H9 (cell line): ENCODE measurements around the gene TEKT5. TPM values are rescaled to one million over a fixed set of nuclear protein-coding genes. Genes with fewer than 3 reads are reported as not detected.

Experiments
- DNase-seq: peaks from one replicate; pipeline ENCODE4 v3.0.0-alpha.2; 2017
- H2AFZ ChIP-seq: one replicate; pipeline ENCODE4 v1.6.1; 2013; ENCODE audit warnings: mild to moderate bottlenecking, low read length, control low read depth, moderate library complexity
- H2AK5ac ChIP-seq: 2 replicates; pipeline ENCODE4 v1.6.1; 2013; ENCODE audit warnings: low read length, control low read depth, mixed read lengths; ENCODE audit not compliant: insufficient read length
- H2BK120ac ChIP-seq: one replicate; pipeline ENCODE4 v1.6.1; 2013; ENCODE audit warnings: low read depth, mild to moderate bottlenecking, low read length, control low read depth, inconsistent platforms; ENCODE audit not compliant: poor library complexity, severe bottlenecking
- H2BK12ac ChIP-seq: 2 replicates; pipeline ENCODE4 v1.6.1; 2013; ENCODE audit warnings: low read length, control low read depth, mixed read lengths, low read depth; ENCODE audit not compliant: insufficient read length
- H2BK15ac ChIP-seq: 2 replicates; pipeline ENCODE4 v1.6.1; 2013; ENCODE audit warnings: low read depth, low read length, control low read depth
- H2BK20ac ChIP-seq: one replicate; pipeline ENCODE4 v1.6.1; 2013; ENCODE audit warnings: low read depth, mild to moderate bottlenecking, low read length, control low read depth, inconsistent platforms; ENCODE audit not compliant: poor library complexity, severe bottlenecking
- H2BK5ac ChIP-seq: 2 replicates; pipeline ENCODE4 v1.6.1; 2013; ENCODE audit warnings: low read length, control low read depth, mixed read lengths; ENCODE audit not compliant: insufficient read length
- H3K14ac ChIP-seq: 2 replicates; pipeline ENCODE4 v1.6.1; 2013; ENCODE audit warnings: low read length, control low read depth; ENCODE audit not compliant: insufficient read depth
- H3K18ac ChIP-seq: 2 replicates; pipeline ENCODE4 v1.6.1; 2013; ENCODE audit warnings: low read depth, mild to moderate bottlenecking, mixed read lengths, low read length, control low read depth; ENCODE audit not compliant: insufficient read length
- H3K23ac ChIP-seq: 2 replicates; pipeline ENCODE4 v1.6.1; 2013; ENCODE audit warnings: low read length, control low read depth, mixed read lengths, low read depth; ENCODE audit not compliant: insufficient read length
- H3K23me2 ChIP-seq: 2 replicates; pipeline ENCODE4 v1.6.1; 2013; ENCODE audit warnings: low read depth, mild to moderate bottlenecking, mixed read lengths, low read length, control low read depth; ENCODE audit not compliant: insufficient read length, poor library complexity, severe bottlenecking
- H3K27ac ChIP-seq: 2 replicates; pipeline ENCODE4 v1.5.1; 2013; ENCODE audit warnings: low read length, control low read depth, mixed read lengths, low read depth; ENCODE audit not compliant: insufficient read length
- H3K27me3 ChIP-seq: 2 replicates; pipeline ENCODE4 v1.6.1; 2013; ENCODE audit warnings: low read length, control low read depth, inconsistent platforms; ENCODE audit not compliant: insufficient read depth
- H3K4ac ChIP-seq: 2 replicates; pipeline ENCODE4 v1.6.1; 2013; ENCODE audit warnings: low read depth, mild to moderate bottlenecking, control low read depth, inconsistent platforms, low read length, moderate library complexity
- H3K4me1 ChIP-seq: 2 replicates; pipeline ENCODE4 v1.6.1; 2013; ENCODE audit warnings: low read length, control low read depth, inconsistent platforms; ENCODE audit not compliant: insufficient read depth
- H3K4me2 ChIP-seq: 2 replicates; pipeline ENCODE4 v1.6.1; 2013; ENCODE audit warnings: low read length, control low read depth, mixed read lengths; ENCODE audit not compliant: insufficient read length, insufficient read depth
- H3K56ac ChIP-seq: 2 replicates; pipeline ENCODE4 v1.6.1; 2013; ENCODE audit warnings: low read depth, mild to moderate bottlenecking, mixed read lengths, low read length, control low read depth; ENCODE audit not compliant: insufficient read length
- H3K79me1 ChIP-seq: 2 replicates; pipeline ENCODE4 v1.6.1; 2013; ENCODE audit warnings: low read depth, mild to moderate bottlenecking, moderate library complexity, low read length, control low read depth, inconsistent platforms; ENCODE audit not compliant: insufficient read depth, poor library complexity, severe bottlenecking
- H3K79me2 ChIP-seq: 2 replicates; pipeline ENCODE4 v1.6.1; 2013; ENCODE audit warnings: low read length, control low read depth, inconsistent platforms; ENCODE audit not compliant: insufficient read depth
- H3K9ac ChIP-seq: 2 replicates; pipeline ENCODE4 v1.6.1; 2013; ENCODE audit warnings: low read length, control low read depth, mixed read lengths; ENCODE audit not compliant: insufficient read length; ENCODE audit errors: extremely low read depth
- H3K9me3 ChIP-seq: one replicate; pipeline ENCODE4 v1.6.1; 2013; ENCODE audit warnings: low read depth, low read length, inconsistent platforms; ENCODE audit not compliant: control insufficient read depth
- H3T11ph ChIP-seq: one replicate; pipeline ENCODE4 v1.6.1; 2013; ENCODE audit warnings: mild to moderate bottlenecking, low read length, control low read depth, inconsistent platforms
- H4K20me1 ChIP-seq: one replicate; pipeline ENCODE4 v1.6.1; 2013; ENCODE audit not compliant: control insufficient read depth, insufficient read length, insufficient read depth
- H4K5ac ChIP-seq: 2 replicates; pipeline ENCODE4 v1.6.1; 2013; ENCODE audit warnings: low read depth, mild to moderate bottlenecking, mixed read lengths, low read length, control low read depth; ENCODE audit not compliant: insufficient read length
- H4K8ac ChIP-seq: replicated peaks from 2 replicates; pipeline ENCODE4 v1.6.1; 2013; ENCODE audit warnings: low read length, control low read depth, mixed read lengths, low read depth; ENCODE audit not compliant: insufficient read length
- H4K91ac ChIP-seq: 2 replicates; pipeline ENCODE4 v1.6.1; 2013; ENCODE audit warnings: low read depth, mild to moderate bottlenecking, moderate library complexity, mixed read lengths, low read length, control low read depth; ENCODE audit not compliant: insufficient read length
- H3K27ac Mint-ChIP-seq, 3 experiments: 2 replicates in 2 of 3; 3 replicates in 1 of 3; pipeline ENCODE4 v1.8.0; 2020 to 2021; ENCODE audit warnings: mixed read lengths in 3 of 3, mild to moderate bottlenecking in 1 of 3, moderate library complexity in 1 of 3
- H3K27me3 Mint-ChIP-seq: 2 replicates; pipeline ENCODE4 v1.8.0; 2021; ENCODE audit warnings: low read depth, mild to moderate bottlenecking, moderate library complexity, mixed read lengths
- H3K36me3 Mint-ChIP-seq, 3 experiments: 2 replicates in 2 of 3; 3 replicates in 1 of 3; pipeline ENCODE4 v1.8.0; 2020 to 2021; ENCODE audit warnings: low read depth in 3 of 3, mixed read lengths in 3 of 3; ENCODE audit not compliant: insufficient read depth in 1 of 3
- H3K4me1 Mint-ChIP-seq, 2 experiments: 2 replicates each; pipeline ENCODE4 v1.8.0; 2020; ENCODE audit warnings: mixed read lengths in 2 of 2
- H3K4me3 Mint-ChIP-seq, 2 experiments: 2 replicates in 1 of 2; 3 replicates in 1 of 2; pipeline ENCODE4 v1.8.0; 2020 to 2021; ENCODE audit warnings: mild to moderate bottlenecking in 2 of 2, mixed read lengths in 2 of 2, moderate library complexity in 1 of 2
- H3K9me3 Mint-ChIP-seq, 2 experiments: 2 replicates in 1 of 2; 3 replicates in 1 of 2; pipeline ENCODE4 v1.8.0; 2020; ENCODE audit warnings: mild to moderate bottlenecking in 2 of 2, mixed read lengths in 2 of 2, moderate library complexity in 1 of 2
- CTCF ChIP-seq: fragments of 200-600 bp; sonication (generic); conservative IDR thresholded peaks from 3 replicates; pipeline ENCODE4 v1.8.0; 2021; ENCODE audit warnings: antibody characterized with exemption, mild to moderate bottlenecking
- WGBS: extraction: QIAGEN DNeasy Blood & Tissue Kit; methylation state at CpG from one replicate; pipeline ENCODE4 v1.1.7; 2013; ENCODE audit warnings: missing lambda C conversion rate, low lambda C conversion rate, mixed read lengths; ENCODE audit not compliant: insufficient read length; ENCODE audit errors: extremely low coverage; 5-methylcytosine and 5-hydroxymethylcytosine counted together
- total RNA-seq: library from RNA; stranded (reverse); gene quantifications from 2 replicates; pipeline ENCODE4 v1.2.1, GENCODE V29; 2021

The TEKT5 gene
- total RNA-seq, 1 experiment from 2014 or later, result 0.31 TPM

DNA sequence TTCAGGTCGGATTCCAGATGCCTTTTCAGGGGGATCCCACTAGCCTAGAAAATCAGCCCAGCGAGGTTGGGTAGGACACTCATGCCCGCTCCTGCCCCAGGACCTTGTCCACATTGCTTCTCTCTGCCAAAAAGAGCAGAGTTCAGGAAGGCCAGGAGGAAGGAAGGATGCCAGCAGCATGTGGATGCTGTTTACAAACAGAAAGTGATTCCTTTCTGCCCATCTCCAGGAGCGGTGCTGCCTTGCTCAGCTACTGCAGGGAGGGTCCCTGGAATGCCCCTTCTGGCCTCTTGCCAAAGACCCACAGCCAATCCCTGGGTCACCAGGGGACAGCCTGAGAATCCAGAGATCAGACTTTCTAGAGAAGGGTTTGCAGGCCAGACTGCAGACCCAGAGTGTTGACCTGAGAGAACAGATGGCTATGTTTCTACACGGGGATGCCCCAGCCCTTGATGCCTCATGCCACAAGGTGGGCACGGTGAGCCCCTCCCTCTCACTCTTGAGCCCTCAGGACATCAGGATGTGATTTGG lies 82.0 kb downstream of the TEKT5 start:
- no peak overlapping the region for H2BK12ac ChIP-seq
- H3K27ac ChIP-seq, result no peak overlapping the region
- H2BK20ac ChIP-seq, result no peak overlapping the region
- no peak overlapping the region for H4K91ac ChIP-seq
- H4K5ac ChIP-seq, result no peak overlapping the region
- H3K9me3 ChIP-seq, result no peaks in the 10 kb centered on the region
- no peak overlapping the region for H3K14ac ChIP-seq
- no peak overlapping the region for H3K18ac ChIP-seq
- no peak overlapping the region for H2BK15ac ChIP-seq
- H3K9ac ChIP-seq, result no peak overlapping the region
- H3K4me2 ChIP-seq, result no peak overlapping the region
- no peak for DNase-seq
- H3K23ac ChIP-seq, result no peak overlapping the region
- no peaks in the 10 kb centered on the region for H3K27me3 Mint-ChIP-seq
- no peak overlapping the region for H3K27ac Mint-ChIP-seq
- H3K36me3 Mint-ChIP-seq, result no peaks in the 10 kb centered on the region
- H3K56ac ChIP-seq, result no peak overlapping the region
- peaks cover 5% of the 10 kb centered on the region; the same call in 1 of the 2 replicates for H3K4me1 ChIP-seq
- no peak overlapping the region for H3T11ph ChIP-seq
- no peak overlapping the region for H3K4me3 Mint-ChIP-seq
- H3K4ac ChIP-seq, result no peak overlapping the region
- H3K27me3 ChIP-seq, result no peaks in the 10 kb centered on the region
- no peaks in the 10 kb centered on the region for H3K23me2 ChIP-seq
- H2AFZ ChIP-seq, result no peak overlapping the region
- TF ChIP-seq CTCF, result no peak
- H2BK5ac ChIP-seq, result no peak overlapping the region
- no peaks in the 10 kb centered on the region for H3K9me3 Mint-ChIP-seq
- no peak overlapping the region for H2BK120ac ChIP-seq
- H4K8ac ChIP-seq, result no peak overlapping the region
- no CpG with 5 or more reads among the region's 6 CpGs for WGBS
- H3K4me1 Mint-ChIP-seq, result peaks cover 14 to 19% of the 10 kb centered on the region in 2 experiments
- no peaks in the 10 kb centered on the region for H4K20me1 ChIP-seq
- H2AK5ac ChIP-seq, result no peak overlapping the region
- no peaks in the 10 kb centered on the region for H3K79me2 ChIP-seq
- H3K79me1 ChIP-seq, result no peaks in the 10 kb centered on the region
